ENCODE measurements around the gene IGFBP7.
"Not testable (repeated sequence)": the region's sequence is repeated elsewhere in the genome, so short reads cannot be mapped to it uniquely, and the experiment has no call there.

IGFBP7 gene

GRCh38 chr4:57068237-57068981, 41.8 kb downstream of the IGFBP7 start:
- no peak for DNase-seq

- DNase-seq: no peak
These were observed 44.3 kb downstream of the IGFBP7 start for GRCh38 chr4:57065730-57066482.

GRCh38 chr4:57064811-57065711, 45.1 kb downstream of the IGFBP7 start:
- DNase-seq: peak in 1 of 3 experiments; percentile 3

- no peak for DNase-seq
These were observed 46.1 kb downstream of the IGFBP7 start for GRCh38 chr4:57064120-57064519.

GRCh38 chr4:57063518-57063917, 46.7 kb downstream of the IGFBP7 start:
- DNase-seq: no peak

GRCh38 chr4:57061395-57061794, 48.8 kb downstream of the IGFBP7 start:
- DNase-seq: no peak

GRCh38 chr4:57060717-57061067, 49.5 kb downstream of the IGFBP7 start:
- not testable (repeated sequence) for DNase-seq

GRCh38 chr4:57059890-57060716, 50.1 kb downstream of the IGFBP7 start:
- no peak for DNase-seq

GRCh38 chr4:57055886-57056285, 54.3 kb downstream of the IGFBP7 start:
- DNase-seq: no peak

- DNase-seq: no peak
These were observed 56.7 kb downstream of the IGFBP7 start for GRCh38 chr4:57053508-57053907.

GRCh38 chr4:57051524-57051923, 58.7 kb downstream of the IGFBP7 start:
- no peak for DNase-seq

- DNase-seq: no peak
These were observed 59.1 kb downstream of the IGFBP7 start for GRCh38 chr4:57051095-57051494.

GRCh38 chr4:57048590-57049304, 61.4 kb downstream of the IGFBP7 start:
- DNase-seq: no peak

GRCh38 chr4:57047046-57047445, 63.1 kb downstream of the IGFBP7 start:
- DNase-seq: not testable (repeated sequence)

- no peak for DNase-seq
These were observed 65.2 kb downstream of the IGFBP7 start for GRCh38 chr4:57044996-57045395.

- no peak for DNase-seq
These were observed 65.9 kb downstream of the IGFBP7 start for GRCh38 chr4:57044279-57044678.

GRCh38 chr4:57043347-57044251, 66.6 kb downstream of the IGFBP7 start:
- no peak for DNase-seq

- no peak for DNase-seq
These were observed 67.4 kb downstream of the IGFBP7 start for GRCh38 chr4:57042711-57043169.

GRCh38 chr4:57041020-57041419, 69.2 kb downstream of the IGFBP7 start:
- no peak for DNase-seq

- peak in 1 of 3 experiments; percentile 44 for DNase-seq
These were observed 69.7 kb downstream of the IGFBP7 start for GRCh38 chr4:57040510-57040909.

Data from NCI-H1417 (cell line).